HepG2 (cell line): ENCODE measurements around the gene TRIM10. TPM values are rescaled to one million over a fixed set of nuclear protein-coding genes. Genes with fewer than 3 reads are reported as not detected.

Experiments
- ADNP ChIP-seq: sonication (generic); formaldehyde crosslinking; IDR thresholded peaks from 2 replicates; pipeline ENCODE4 v1.4.0; 2020; ENCODE audit warnings: missing genetic modification reagents
- CEBPB ChIP-seq: IDR thresholded peaks from 2 replicates; pipeline ENCODE4 v1.6.1; 2011; ENCODE audit warnings: low read depth, low read length, improper control_type of control experiment, borderline replicate concordance
- CENPT ChIP-seq: sonication (generic); formaldehyde crosslinking; IDR thresholded peaks from 2 replicates; pipeline ENCODE4 v1.8.0; 2022; ENCODE audit warnings: low read depth, mild to moderate bottlenecking, moderate library complexity, missing genetic modification reagents
- HES4 ChIP-seq: sonication (generic); formaldehyde crosslinking; IDR thresholded peaks from 2 replicates; pipeline ENCODE4 v1.9.0; 2021; ENCODE audit warnings: mild to moderate bottlenecking, missing genetic modification reagents, borderline replicate concordance
- HIVEP1 ChIP-seq: sonication (generic); formaldehyde crosslinking; IDR thresholded peaks from 2 replicates; pipeline ENCODE4 v1.4.0; 2020; ENCODE audit warnings: mild to moderate bottlenecking, missing genetic modification reagents
- IRF2 ChIP-seq: IDR thresholded peaks from 2 replicates; pipeline ENCODE4 v1.6.1; 2018; ENCODE audit warnings: missing genetic modification reagents, missing compliant biosample characterization
- MAZ ChIP-seq, 2 experiments: sonication (generic) in 1 of 2; formaldehyde crosslinking in 1 of 2; IDR thresholded peaks; 2 replicates each; pipeline versions ENCODE4 v1.5.0 to v1.6.1; 2012 to 2020; ENCODE audit warnings: low read depth in 2 of 2, mild to moderate bottlenecking in 2 of 2, borderline replicate concordance in 1 of 2, improper control_type of control experiment in 1 of 2, low read length in 1 of 2, missing genetic modification reagents in 1 of 2, moderate library complexity in 1 of 2
- RFXAP ChIP-seq: sonication (generic); formaldehyde crosslinking; IDR thresholded peaks from 2 replicates; pipeline ENCODE4 v1.4.0; 2020; ENCODE audit warnings: missing genetic modification reagents, borderline replicate concordance
- SAFB2 ChIP-seq: sonication (generic); formaldehyde crosslinking; IDR thresholded peaks from 2 replicates; pipeline ENCODE4 v1.5.1; 2020; ENCODE audit warnings: missing genetic modification reagents, low read depth, mild to moderate bottlenecking, borderline replicate concordance
- TAF15 ChIP-seq: fragments of 200-400 bp; formaldehyde crosslinking; IDR thresholded peaks from one replicate; pipeline ENCODE4 v1.6.1; 2018; ENCODE audit warnings: mild to moderate bottlenecking, low read depth, low read length; ENCODE audit not compliant: poor library complexity, severe bottlenecking
- ZNF891 ChIP-seq: sonication (generic); formaldehyde crosslinking; IDR thresholded peaks from 2 replicates; pipeline ENCODE4 v1.5.0; 2020; ENCODE audit warnings: mild to moderate bottlenecking, missing genetic modification reagents
- ZSCAN31 ChIP-seq: sonication (generic); formaldehyde crosslinking; IDR thresholded peaks from 2 replicates; pipeline ENCODE4 v1.5.0; 2020; ENCODE audit warnings: low read depth, mild to moderate bottlenecking, missing genetic modification reagents
- polyA plus RNA-seq, 8 experiments: library from polyadenylated mRNA; depleted of rRNA in 3 of 8; stranded (reverse) in 7 of 8; unstranded in 1 of 8; fragments of >200 nt; fragmentation: Illumina TruSeq in 4 of 8; extraction: Trizol in 4 of 8; gene quantifications; 2 replicates each; pipeline versions ENCODE4 v1.2.1 to v1.2.3, GENCODE V29; 2011 to 2016; ENCODE audit warnings: low read depth in 4 of 8, missing spikeins in 1 of 8, mixed read lengths in 1 of 8; ENCODE audit not compliant: insufficient read depth in 1 of 8
- total RNA-seq, 5 experiments: library from RNA; depleted of rRNA; stranded (reverse); fragments of >200 nt; fragmentation: Illumina TruSeq; extraction: Trizol; gene quantifications; 2 replicates each; pipeline ENCODE4 v1.2.3, GENCODE V29; 2016; ENCODE audit warnings: low read depth in 1 of 5
- TF ChIP-seq, protein P1 (sequence below), 2 experiments: sonication (generic) in 1 of 2; formaldehyde crosslinking in 1 of 2; IDR thresholded peaks; 2 replicates each; pipeline versions ENCODE4 v1.5.1 to v1.6.1; 2011 to 2020; ENCODE audit warnings: borderline replicate concordance in 1 of 2, low read depth in 1 of 2, low read length in 1 of 2, mild to moderate bottlenecking in 1 of 2, missing genetic modification reagents in 1 of 2, moderate library complexity in 1 of 2
- TF ChIP-seq, protein P2 (sequence below): sonication (generic); formaldehyde crosslinking; IDR thresholded peaks from 2 replicates; pipeline ENCODE4 v1.5.1; 2020; ENCODE audit warnings: mild to moderate bottlenecking, missing genetic modification reagents
- TF ChIP-seq, protein P3 (sequence below): IDR thresholded peaks from 2 replicates; pipeline ENCODE4 v1.6.1; 2012; ENCODE audit warnings: low read depth, low read length, improper control_type of control experiment

TRIM10 gene
- total and polyA plus RNA-seq, 2 of the 13 experiments (the other 11 are each of a cell fraction or from before 2014, with no cell fraction given), result 4.1 to 6.8 TPM

DNA sequence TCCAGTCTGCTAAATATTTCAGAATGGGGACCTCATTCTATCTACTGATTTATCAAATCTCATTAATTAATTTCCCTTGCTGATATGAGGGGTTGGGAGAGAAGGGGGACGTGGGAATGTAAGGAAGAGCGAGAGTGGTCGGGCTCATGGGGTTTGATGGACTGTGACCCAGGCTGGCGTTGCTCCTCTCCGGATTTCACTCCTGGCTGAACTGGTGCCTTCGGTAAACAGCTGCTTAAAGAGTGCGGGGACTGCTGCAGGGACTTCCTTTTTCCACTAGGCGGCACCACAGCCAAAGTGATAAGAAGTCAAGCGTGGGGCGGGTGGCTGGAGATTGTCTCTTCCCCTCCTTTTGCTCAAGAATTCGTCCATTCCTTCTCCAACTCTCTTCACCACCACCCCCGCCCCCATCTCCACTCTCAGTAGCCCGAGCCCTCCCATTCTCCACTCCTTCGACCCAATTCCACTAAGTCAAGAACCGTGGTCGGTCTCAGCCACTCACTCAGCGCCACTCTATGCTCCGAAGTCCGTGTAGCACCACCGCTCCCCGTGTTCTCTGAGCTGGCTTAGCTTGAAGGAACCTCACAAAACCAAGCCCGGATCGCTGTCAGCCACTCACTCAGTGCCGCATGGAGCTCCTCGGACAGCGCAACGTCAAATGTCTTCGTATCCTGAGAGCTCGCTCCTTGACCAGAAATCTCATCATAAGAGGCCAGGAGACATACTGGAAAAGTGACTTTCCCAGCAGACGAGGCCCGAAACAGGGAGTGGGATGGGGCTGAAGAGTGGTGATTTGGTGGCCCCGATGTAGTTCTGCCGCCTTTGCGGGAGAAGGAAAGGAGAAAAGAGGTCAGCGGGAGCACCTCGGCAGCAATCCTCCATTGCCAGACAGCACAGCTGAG is 57.8 kb downstream of the TRIM10 start (continued):
- no peak for TF ChIP-seq CEBPB
- no peak for TF ChIP-seq CENPT (CRISPR knock-in tag)
- TF ChIP-seq HES4, result peak; percentile 67; the same call in 1 of the 2 replicates
- TF ChIP-seq ZSCAN31 (CRISPR knock-in tag), result 0 out of 2 replicates have a peak, but pooled peaks have one; percentile 54
- TF ChIP-seq, protein P1, sequence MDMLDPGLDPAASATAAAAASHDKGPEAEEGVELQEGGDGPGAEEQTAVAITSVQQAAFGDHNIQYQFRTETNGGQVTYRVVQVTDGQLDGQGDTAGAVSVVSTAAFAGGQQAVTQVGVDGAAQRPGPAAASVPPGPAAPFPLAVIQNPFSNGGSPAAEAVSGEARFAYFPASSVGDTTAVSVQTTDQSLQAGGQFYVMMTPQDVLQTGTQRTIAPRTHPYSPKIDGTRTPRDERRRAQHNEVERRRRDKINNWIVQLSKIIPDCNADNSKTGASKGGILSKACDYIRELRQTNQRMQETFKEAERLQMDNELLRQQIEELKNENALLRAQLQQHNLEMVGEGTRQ (IDR thresholded peaks at IDR 0.05; ENCODE audit: low read depth, low read length), result 0 out of 2 replicates have a peak, but pooled peaks have one; percentile 1
- TF ChIP-seq, protein P1 (CRISPR knock-in tag; IDR thresholded peaks at IDR 0.05; ENCODE audit: borderline replicate concordance), result no peak
- TF ChIP-seq, protein P2, sequence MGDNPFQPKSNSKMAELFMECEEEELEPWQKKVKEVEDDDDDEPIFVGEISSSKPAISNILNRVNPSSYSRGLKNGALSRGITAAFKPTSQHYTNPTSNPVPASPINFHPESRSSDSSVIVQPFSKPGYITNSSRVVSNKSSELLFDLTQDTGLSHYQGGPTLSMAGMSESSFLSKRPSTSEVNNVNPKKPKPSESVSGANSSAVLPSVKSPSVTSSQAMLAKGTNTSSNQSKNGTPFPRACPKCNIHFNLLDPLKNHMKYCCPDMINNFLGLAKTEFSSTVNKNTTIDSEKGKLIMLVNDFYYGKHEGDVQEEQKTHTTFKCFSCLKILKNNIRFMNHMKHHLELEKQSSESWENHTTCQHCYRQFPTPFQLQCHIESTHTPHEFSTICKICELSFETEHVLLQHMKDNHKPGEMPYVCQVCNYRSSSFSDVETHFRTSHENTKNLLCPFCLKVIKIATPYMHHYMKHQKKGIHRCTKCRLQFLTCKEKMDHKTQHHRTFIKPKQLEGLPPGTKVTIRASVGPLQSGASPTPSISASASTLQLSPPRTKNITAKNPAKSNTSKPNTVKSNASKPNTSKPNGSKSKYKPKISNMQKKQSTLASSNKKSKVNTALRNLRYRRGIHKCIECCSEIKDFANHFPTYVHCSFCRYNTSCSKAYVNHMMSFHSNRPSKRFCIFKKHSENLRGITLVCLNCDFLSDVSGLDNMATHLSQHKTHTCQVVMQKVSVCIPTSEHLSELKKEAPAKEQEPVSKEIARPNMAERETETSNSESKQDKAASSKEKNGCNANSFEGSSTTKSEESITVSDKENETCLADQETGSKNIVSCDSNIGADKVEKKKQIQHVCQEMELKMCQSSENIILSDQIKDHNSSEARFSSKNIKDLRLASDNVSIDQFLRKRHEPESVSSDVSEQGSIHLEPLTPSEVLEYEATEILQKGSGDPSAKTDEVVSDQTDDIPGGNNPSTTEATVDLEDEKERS (CRISPR knock-in tag), result peak; percentile 79; the same call in 1 of the 2 replicates
- TF ChIP-seq MAZ (IDR thresholded peaks at IDR 0.05; ENCODE audit: borderline replicate concordance, low read depth, low read length), result peak; percentile 81; the same call in 1 of the 2 replicates
- peak; percentile 58 for TF ChIP-seq MAZ (CRISPR knock-in tag; IDR thresholded peaks at IDR 0.05; ENCODE audit: low read depth)
- peak; percentile 70; the same call in 1 of the 2 replicates for TF ChIP-seq RFXAP
- no peak for TF ChIP-seq TAF15
- TF ChIP-seq, protein P3, sequence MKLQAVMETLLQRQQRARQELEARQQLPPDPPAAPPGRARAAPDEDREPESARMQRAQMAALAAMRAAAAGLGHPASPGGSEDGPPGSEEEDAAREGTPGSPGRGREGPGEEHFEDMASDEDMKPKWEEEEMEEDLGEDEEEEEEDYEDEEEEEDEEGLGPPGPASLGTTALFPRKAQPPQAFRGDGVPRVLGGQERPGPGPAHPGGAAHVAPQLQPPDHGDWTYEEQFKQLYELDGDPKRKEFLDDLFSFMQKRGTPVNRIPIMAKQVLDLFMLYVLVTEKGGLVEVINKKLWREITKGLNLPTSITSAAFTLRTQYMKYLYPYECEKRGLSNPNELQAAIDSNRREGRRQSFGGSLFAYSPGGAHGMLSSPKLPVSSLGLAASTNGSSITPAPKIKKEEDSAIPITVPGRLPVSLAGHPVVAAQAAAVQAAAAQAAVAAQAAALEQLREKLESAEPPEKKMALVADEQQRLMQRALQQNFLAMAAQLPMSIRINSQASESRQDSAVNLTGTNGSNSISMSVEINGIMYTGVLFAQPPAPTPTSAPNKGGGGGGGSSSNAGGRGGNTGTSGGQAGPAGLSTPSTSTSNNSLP, result no peak
- TF ChIP-seq ZNF891 (CRISPR knock-in tag), result peak; percentile 70; the same call in 1 of the 2 replicates
- peak; percentile 64; the same call in 1 of the 2 replicates for TF ChIP-seq HIVEP1 (CRISPR knock-in tag)
- TF ChIP-seq SAFB2 (CRISPR knock-in tag), result 0 out of 2 replicates have a peak, but pooled peaks have one; percentile 54
- peak; percentile 56; the same call in 1 of the 2 replicates for TF ChIP-seq IRF2 (CRISPR knock-in tag)
- no peak for TF ChIP-seq ADNP
